GM12878 (cell line): ENCODE results near the gene ZNF423. TPM values are rescaled to one million over a fixed set of nuclear protein-coding genes. Genes with fewer than 3 reads are reported as not detected.

Experiments
- ATAC-seq: fragments of 200-7000 bp; cut with Tn5 transposase; 3 replicates; pipeline ENCODE4 v1.9.1; 2020; ENCODE audit warnings: mild to moderate bottlenecking, moderate library complexity
- BruUV-seq: library from RNA; stranded (reverse); fragments of 400-500 nt; replicated peaks from 2 replicates; lab custom pipeline; 2021; lab: Mats Ljungman, UMichigan
- CTCF ChIA-PET: fragments of 300-600 bp; sonication (Branson Sonifier 250); formaldehyde crosslinking; extraction: SDS; loops from one replicate; lab custom pipeline; 2021; ENCODE audit warnings: inconsistent platforms; lab: Yijun Ruan, JAX
- POLR2A ChIA-PET: fragments of 350-600 bp; formaldehyde crosslinking; extraction: SDS; loops from one replicate; lab custom pipeline; 2021; ENCODE audit warnings: inconsistent platforms; lab: Charles Lee
- RAD21 ChIA-PET: fragments of 300-600 bp; sonication (Branson Sonifier 250); formaldehyde crosslinking; loops from one replicate; lab custom pipeline; 2023; ENCODE audit warnings: antibody characterized with exemption; ENCODE audit not compliant: unreplicated experiment; lab: Charles Lee
- SMC1A ChIA-PET: fragments of 300-600 bp; sonication (Branson Sonifier 250); formaldehyde crosslinking; loops from one replicate; lab custom pipeline; 2023; ENCODE audit not compliant: unreplicated experiment, uncharacterized antibody; lab: Charles Lee
- DNase-seq: peaks from one replicate; pipeline ENCODE4 v3.0.0-alpha.2; 2011; ENCODE audit warnings: low read depth, low spot score
- FAIRE-seq: peaks from 3 replicates; lab custom pipeline; 2011; peaks lifted over from hg19 to GRCh38; lab: Jason Lieb, UNC
- H2AFZ ChIP-seq: 2 replicates; pipeline ENCODE4 v1.6.0; 2011; ENCODE audit warnings: low read depth, low read length, control low read depth; ENCODE audit not compliant: control insufficient read depth
- H3K27ac ChIP-seq: 2 replicates; pipeline ENCODE4 v1.5.1; 2011; ENCODE audit warnings: control low read depth; ENCODE audit not compliant: control insufficient read depth, insufficient read depth
- H3K27me3 ChIP-seq, 2 experiments: replicated peaks in 1 of 2; 2 replicates each; pipeline versions ENCODE4 v1.6.0 to v1.6.1; 2011; ENCODE audit warnings: low read length in 1 of 2; ENCODE audit not compliant: control insufficient read depth in 2 of 2, insufficient read depth in 2 of 2
- H3K36me3 ChIP-seq, 2 experiments: 2 replicates each; pipeline ENCODE4 v1.5.1; 2011; ENCODE audit warnings: low read length in 1 of 2; ENCODE audit not compliant: control insufficient read depth in 2 of 2, insufficient read depth in 2 of 2
- H3K4me1 ChIP-seq: 2 replicates; pipeline ENCODE4 v1.6.1; 2011; ENCODE audit warnings: mild to moderate bottlenecking, low read length, moderate library complexity, mixed read lengths; ENCODE audit not compliant: control insufficient read depth, insufficient read depth
- H3K4me2 ChIP-seq: 2 replicates; pipeline ENCODE4 v1.6.0; 2011; ENCODE audit warnings: control low read depth; ENCODE audit not compliant: control insufficient read depth, insufficient read depth
- H3K4me3 ChIP-seq: fragments of 200-600 bp; sonication (generic); 2 replicates; pipeline ENCODE4 v1.5.1; 2016
- H3K79me2 ChIP-seq: 2 replicates; pipeline ENCODE4 v1.6.0; 2011; ENCODE audit warnings: low read length; ENCODE audit not compliant: control insufficient read depth, insufficient read depth
- H3K9ac ChIP-seq: 2 replicates; pipeline ENCODE4 v1.8.0; 2011; ENCODE audit warnings: low read length, control low read depth, mixed read lengths; ENCODE audit not compliant: control insufficient read depth, insufficient read depth
- H3K9me3 ChIP-seq: replicated peaks from 3 replicates; pipeline ENCODE4 v1.5.1; 2011; ENCODE audit warnings: mild to moderate bottlenecking, low read length; ENCODE audit not compliant: control insufficient read depth, insufficient read depth
- H4K20me1 ChIP-seq: 2 replicates; pipeline ENCODE4 v1.6.0; 2011; ENCODE audit not compliant: control insufficient read depth, insufficient read depth
- BACH1 ChIP-seq: fragments of 450-650 bp; IDR thresholded peaks from 2 replicates; pipeline ENCODE4 v1.6.1; 2017; ENCODE audit warnings: mild to moderate bottlenecking, borderline replicate concordance
- BHLHE40 ChIP-seq, 2 experiments: fragments of 450-650 bp in 1 of 2; IDR thresholded peaks; 2 replicates each; pipeline ENCODE4 v1.6.1; 2011 to 2017; ENCODE audit warnings: low read depth in 2 of 2, borderline replicate concordance in 1 of 2, improper control_type of control experiment in 1 of 2, low read length in 1 of 2, mild to moderate bottlenecking in 1 of 2
- CEBPB ChIP-seq, 2 experiments: fragments of 150-350 bp in 1 of 2; IDR thresholded peaks; 2 replicates each; pipeline ENCODE4 v1.6.1; 2012 to 2014; ENCODE audit warnings: low read depth in 2 of 2, low read length in 2 of 2, borderline replicate concordance in 1 of 2, inconsistent platforms in 1 of 2
- FOS ChIP-seq: IDR thresholded peaks from 3 replicates; pipeline ENCODE4 v1.6.1; 2011; ENCODE audit warnings: borderline replicate concordance; ENCODE audit not compliant: insufficient read length; ENCODE audit errors: extremely low read depth
- MAX ChIP-seq: IDR thresholded peaks from 2 replicates; pipeline ENCODE4 v1.6.1; 2012; ENCODE audit warnings: low read depth, low read length, improper control_type of control experiment
- MYB ChIP-seq: fragments of 150-350 bp; IDR thresholded peaks from 2 replicates; pipeline ENCODE4 v1.6.1; 2014; ENCODE audit warnings: mild to moderate bottlenecking, low read depth, low read length, borderline replicate concordance
- NBN ChIP-seq: fragments of 450-650 bp; IDR thresholded peaks from 2 replicates; pipeline ENCODE4 v1.6.1; 2016
- PAX8 ChIP-seq: fragments of 450-650 bp; IDR thresholded peaks from 2 replicates; pipeline ENCODE4 v1.6.1; 2017; ENCODE audit warnings: mild to moderate bottlenecking, moderate library complexity
- RFX5 ChIP-seq: IDR thresholded peaks from 2 replicates; pipeline ENCODE4 v1.6.1; 2011; ENCODE audit warnings: low read depth, low read length, improper control_type of control experiment
- SRF ChIP-seq, 2 experiments: IDR thresholded peaks; 2 replicates each; pipeline ENCODE4 v1.6.1; 2011; ENCODE audit warnings: low read depth in 2 of 2, low read length in 2 of 2, mild to moderate bottlenecking in 1 of 2, moderate library complexity in 1 of 2
- USF1 ChIP-seq: IDR thresholded peaks from 2 replicates; pipeline ENCODE4 v1.6.1; 2011; ENCODE audit warnings: borderline replicate concordance, low read depth, mild to moderate bottlenecking, moderate library complexity, mixed read lengths, low read length; ENCODE audit not compliant: insufficient read depth; ENCODE audit errors: extremely low read length
- ZNF207 ChIP-seq: fragments of 450-650 bp; IDR thresholded peaks from 2 replicates; pipeline ENCODE4 v1.6.1; 2014; ENCODE audit warnings: antibody characterized with exemption, mild to moderate bottlenecking, borderline replicate concordance
- whole genome bisulfite sequencing: methylation state at CpG from one replicate; pipeline ENCODE4 v1.1.6; 2016; ENCODE audit warnings: low lambda C conversion rate; ENCODE audit not compliant: insufficient replicate concordance, insufficient coverage; ENCODE audit errors: missing lambda C conversion rate; 5-methylcytosine and 5-hydroxymethylcytosine counted together
- in situ Hi-C: fragments of 300-500 bp; cut with MboI; formaldehyde crosslinking; loops from 9 replicates; pipeline ENCODE4 v1.14.3; 2018; ENCODE audit warnings: mixed read lengths
- intact Hi-C: fragments of 100-400 bp; cut with micrococcal nuclease; formaldehyde crosslinking; loops from one replicate; pipeline ENCODE4 v1.14.2; 2022; ENCODE audit not compliant: unreplicated experiment
- polyA plus RNA-seq, 11 experiments: library from polyadenylated mRNA; depleted of rRNA in 4 of 11; unstranded in 6 of 11; stranded (reverse) in 5 of 11; fragments of >200 nt; fragmentation: Nextera tagmentation in 4 of 11; fragmentation: Illumina TruSeq in 1 of 11; extraction: Ambion mirVana in 4 of 11; extraction: Trizol in 1 of 11; gene quantifications; 1 replicate in 1 of 11; 2 replicates in 10 of 11; pipeline versions ENCODE4 v1.2.1 to v1.2.3, GENCODE V29; 2011 to 2016; ENCODE audit warnings: inconsistent platforms in 2 of 11, missing spikeins in 2 of 11, low read depth in 1 of 11
- total RNA-seq, 4 experiments: library from RNA; depleted of rRNA in 3 of 4; stranded (reverse); fragments of >200 nt in 3 of 4; fragmentation: Illumina TruSeq in 1 of 4; extraction: Trizol in 1 of 4; gene quantifications; 2 replicates each; pipeline versions ENCODE4 v1.2.1 to v1.2.3, GENCODE V29; 2013 to 2021
- TF ChIP-seq, protein P1 (sequence below): fragments of 450-650 bp; IDR thresholded peaks from 2 replicates; pipeline ENCODE4 v1.6.1; 2014; ENCODE audit warnings: mild to moderate bottlenecking
- TF ChIP-seq, protein P2 (sequence below): IDR thresholded peaks from 2 replicates; pipeline ENCODE4 v1.6.1; 2012; ENCODE audit warnings: improper control_type of control experiment, low read depth, low read length; ENCODE audit not compliant: insufficient replicate concordance

Gene ZNF423
- total and polyA plus RNA-seq, 10 of the 15 experiments (the other 5 are each of a cell fraction or from before 2014, with no cell fraction given): 0.03 to 0.64 (median 0.10) TPM

DNA sequence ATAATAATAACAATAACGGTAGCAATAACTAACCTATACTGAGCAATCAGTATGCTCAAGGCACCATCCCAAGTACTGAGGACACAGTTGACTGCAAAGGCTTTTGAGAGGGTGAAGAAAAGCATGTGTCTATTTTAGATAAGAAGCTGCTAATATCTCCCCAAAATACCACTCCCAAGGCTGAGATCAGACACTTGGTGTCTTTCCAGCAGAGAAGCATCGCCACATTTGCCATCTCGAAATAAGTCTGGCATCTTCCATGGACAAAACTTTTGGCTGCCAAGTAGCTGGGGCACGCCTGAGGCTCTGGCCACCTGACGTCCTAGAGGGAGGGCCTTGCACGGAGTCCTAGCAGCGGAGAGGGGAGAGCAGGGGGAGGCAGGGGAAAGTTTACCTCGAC is 39.0 kb downstream of the ZNF423 start:
- Histone ChIP-seq H3K4me3 (no peak overlapping the region), H3K4me2 (no peak overlapping the region), H2AFZ (no peak overlapping the region), H3K9ac (no peak overlapping the region), H3K9me3 (no peaks in the 10 kb centered on the region), H3K79me2 (no peaks in the 10 kb centered on the region), H3K4me1 (no peaks in the 10 kb centered on the region), H3K27me3 (peaks cover 2 to 5% of the 10 kb centered on the region in 2 experiments; a peak in 2 of 4 replicates), H4K20me1 (no peaks in the 10 kb centered on the region), H3K27ac (no peak overlapping the region), H3K36me3 (no peaks in the 10 kb centered on the region)
- TF ChIP-seq MYB: no peak
- TF ChIP-seq FOS: no peak
- no peak for TF ChIP-seq BACH1
- no peak for TF ChIP-seq NBN
- TF ChIP-seq, protein P1, sequence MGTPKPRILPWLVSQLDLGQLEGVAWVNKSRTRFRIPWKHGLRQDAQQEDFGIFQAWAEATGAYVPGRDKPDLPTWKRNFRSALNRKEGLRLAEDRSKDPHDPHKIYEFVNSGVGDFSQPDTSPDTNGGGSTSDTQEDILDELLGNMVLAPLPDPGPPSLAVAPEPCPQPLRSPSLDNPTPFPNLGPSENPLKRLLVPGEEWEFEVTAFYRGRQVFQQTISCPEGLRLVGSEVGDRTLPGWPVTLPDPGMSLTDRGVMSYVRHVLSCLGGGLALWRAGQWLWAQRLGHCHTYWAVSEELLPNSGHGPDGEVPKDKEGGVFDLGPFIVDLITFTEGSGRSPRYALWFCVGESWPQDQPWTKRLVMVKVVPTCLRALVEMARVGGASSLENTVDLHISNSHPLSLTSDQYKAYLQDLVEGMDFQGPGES: no peak
- no peak for TF ChIP-seq CEBPB (IDR thresholded peaks at IDR 0.05; ENCODE audit: borderline replicate concordance in 1 of 2, low read depth in 2 of 2, low read length in 2 of 2)
- TF ChIP-seq PAX8: no peak
- no peak for TF ChIP-seq RFX5
- TF ChIP-seq, protein P2, sequence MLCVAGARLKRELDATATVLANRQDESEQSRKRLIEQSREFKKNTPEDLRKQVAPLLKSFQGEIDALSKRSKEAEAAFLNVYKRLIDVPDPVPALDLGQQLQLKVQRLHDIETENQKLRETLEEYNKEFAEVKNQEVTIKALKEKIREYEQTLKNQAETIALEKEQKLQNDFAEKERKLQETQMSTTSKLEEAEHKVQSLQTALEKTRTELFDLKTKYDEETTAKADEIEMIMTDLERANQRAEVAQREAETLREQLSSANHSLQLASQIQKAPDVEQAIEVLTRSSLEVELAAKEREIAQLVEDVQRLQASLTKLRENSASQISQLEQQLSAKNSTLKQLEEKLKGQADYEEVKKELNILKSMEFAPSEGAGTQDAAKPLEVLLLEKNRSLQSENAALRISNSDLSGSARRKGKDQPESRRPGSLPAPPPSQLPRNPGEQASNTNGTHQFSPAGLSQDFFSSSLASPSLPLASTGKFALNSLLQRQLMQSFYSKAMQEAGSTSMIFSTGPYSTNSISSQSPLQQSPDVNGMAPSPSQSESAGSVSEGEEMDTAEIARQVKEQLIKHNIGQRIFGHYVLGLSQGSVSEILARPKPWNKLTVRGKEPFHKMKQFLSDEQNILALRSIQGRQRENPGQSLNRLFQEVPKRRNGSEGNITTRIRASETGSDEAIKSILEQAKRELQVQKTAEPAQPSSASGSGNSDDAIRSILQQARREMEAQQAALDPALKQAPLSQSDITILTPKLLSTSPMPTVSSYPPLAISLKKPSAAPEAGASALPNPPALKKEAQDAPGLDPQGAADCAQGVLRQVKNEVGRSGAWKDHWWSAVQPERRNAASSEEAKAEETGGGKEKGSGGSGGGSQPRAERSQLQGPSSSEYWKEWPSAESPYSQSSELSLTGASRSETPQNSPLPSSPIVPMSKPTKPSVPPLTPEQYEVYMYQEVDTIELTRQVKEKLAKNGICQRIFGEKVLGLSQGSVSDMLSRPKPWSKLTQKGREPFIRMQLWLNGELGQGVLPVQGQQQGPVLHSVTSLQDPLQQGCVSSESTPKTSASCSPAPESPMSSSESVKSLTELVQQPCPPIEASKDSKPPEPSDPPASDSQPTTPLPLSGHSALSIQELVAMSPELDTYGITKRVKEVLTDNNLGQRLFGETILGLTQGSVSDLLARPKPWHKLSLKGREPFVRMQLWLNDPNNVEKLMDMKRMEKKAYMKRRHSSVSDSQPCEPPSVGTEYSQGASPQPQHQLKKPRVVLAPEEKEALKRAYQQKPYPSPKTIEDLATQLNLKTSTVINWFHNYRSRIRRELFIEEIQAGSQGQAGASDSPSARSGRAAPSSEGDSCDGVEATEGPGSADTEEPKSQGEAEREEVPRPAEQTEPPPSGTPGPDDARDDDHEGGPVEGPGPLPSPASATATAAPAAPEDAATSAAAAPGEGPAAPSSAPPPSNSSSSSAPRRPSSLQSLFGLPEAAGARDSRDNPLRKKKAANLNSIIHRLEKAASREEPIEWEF: no peak
- TF ChIP-seq MAX: no peak
- no peak for TF ChIP-seq SRF (IDR thresholded peaks at IDR 0.05; ENCODE audit: low read depth in 2 of 2, low read length in 2 of 2)
- no peak for TF ChIP-seq BHLHE40 (IDR thresholded peaks at IDR 0.05; ENCODE audit: borderline replicate concordance in 1 of 2, low read depth in 2 of 2, low read length in 1 of 2)
- TF ChIP-seq ZNF207: no peak
- TF ChIP-seq USF1: no peak
- CTCF ChIA-PET: no interaction called here
- no peak for DNase-seq
- SMC1A ChIA-PET: no interaction called here
- ATAC-seq: no peak
- no TSS peak for BruUV-seq
- RAD21 ChIA-PET: no interaction called here
- FAIRE-seq: no peak
- intact Hi-C loops (no loop called here), in situ Hi-C loops (no loop called here)
- 27% methylated on average over 8 of the region's 8 CpGs for WGBS
- POLR2A ChIA-PET: no interaction called here
